NCI-H128 (cell line): ENCODE data around the gene ELL2.
"Not testable (repeated sequence)": the region's sequence is repeated elsewhere in the genome, so short reads cannot be mapped to it uniquely, and the experiment has no call there.

Source experiments
- DNase-seq: peaks from one replicate; lab custom pipeline; 2025; ENCODE audit not compliant: unreplicated experiment; lab: John Stamatoyannopoulos, UW

The ELL2 gene

GRCh38 chr5:95884017-95884325 is 77.7 kb downstream of the ELL2 start:
- DNase-seq, result no peak

DNA sequence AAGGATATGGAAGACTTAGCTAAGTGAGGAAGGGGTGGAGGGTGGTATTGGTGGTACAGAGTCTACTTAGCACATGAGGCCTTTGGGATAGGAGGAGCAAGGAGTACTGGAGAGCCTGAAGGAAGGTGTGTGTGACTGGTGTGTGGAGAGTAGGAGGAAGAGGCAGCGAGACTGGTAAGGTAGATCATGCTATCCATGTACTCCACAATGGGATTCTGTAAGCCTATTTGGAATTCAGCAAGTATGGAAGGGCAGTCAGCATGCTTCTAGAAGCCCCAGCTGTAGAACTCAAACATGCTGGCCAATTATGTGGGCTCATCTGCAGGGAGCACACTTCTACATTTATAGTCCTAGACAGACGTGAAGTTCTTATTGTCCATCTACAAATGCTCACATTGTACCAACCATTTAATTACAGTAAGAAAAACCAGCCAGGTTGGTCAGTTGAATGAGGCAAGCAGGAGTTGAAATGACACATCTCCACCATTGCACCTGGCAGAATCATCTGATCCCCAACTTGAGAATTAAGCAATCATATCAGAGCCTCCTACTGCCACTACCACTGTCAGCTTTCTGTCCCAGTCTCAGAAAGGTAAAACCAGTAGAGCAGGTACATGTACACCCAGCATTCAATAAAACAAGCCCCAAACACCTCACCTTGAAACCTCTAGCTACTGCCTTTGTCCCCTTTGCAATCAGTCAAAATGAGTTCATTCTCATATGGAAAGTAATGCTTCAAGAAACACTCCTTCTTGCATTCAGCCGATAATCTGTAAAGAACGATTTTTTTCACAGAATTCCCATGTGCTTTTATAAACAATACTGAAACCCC is 78.2 kb downstream of the ELL2 start:
- no peak for DNase-seq

- no peak for DNase-seq
Observed at GRCh38 chr5:95881833-95882232, 79.8 kb downstream of the ELL2 start.

DNA sequence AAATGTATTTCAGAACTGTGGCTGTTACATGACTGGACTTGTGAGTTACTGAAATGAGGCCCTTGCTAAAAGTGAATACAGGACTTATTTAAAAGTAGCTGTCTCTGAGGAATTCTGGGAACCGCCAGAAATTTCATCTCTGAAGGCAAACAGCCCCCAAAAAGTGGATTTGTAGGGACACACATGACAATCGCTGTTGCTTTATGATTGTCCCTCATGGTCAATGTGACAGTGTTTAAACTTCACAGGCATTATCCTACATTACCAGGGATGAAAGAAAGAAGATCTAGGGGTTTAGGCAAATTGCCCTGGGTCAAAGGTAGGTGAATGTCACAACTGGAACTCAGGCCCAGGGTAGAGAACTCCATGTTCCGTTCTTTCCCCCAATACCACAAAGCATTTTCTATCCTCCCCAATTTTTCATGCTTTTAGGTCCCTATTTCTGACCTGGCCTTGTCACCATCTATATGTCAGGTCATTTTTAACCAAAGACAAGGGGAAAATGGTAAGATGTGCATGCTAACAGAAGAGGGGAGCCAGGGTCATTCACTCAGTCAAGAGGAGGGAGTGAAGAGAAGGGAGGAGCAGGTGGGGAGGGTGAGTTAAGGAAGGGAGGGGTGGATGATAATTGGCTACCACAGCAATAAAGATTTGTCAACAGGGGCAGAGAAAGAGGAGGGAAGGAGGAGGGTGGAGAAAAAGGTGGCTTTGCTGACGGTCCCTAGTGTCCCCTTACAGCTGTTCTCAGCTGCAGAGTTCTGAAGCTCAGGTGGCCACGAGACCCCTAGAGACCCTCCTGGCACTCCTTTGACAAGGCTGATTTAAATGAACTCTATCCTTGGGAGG is 81.3 kb downstream of the ELL2 start:
- DNase-seq, result no peak

GRCh38 chr5:95879661-95880060 is 82.0 kb downstream of the ELL2 start:
- no peak for DNase-seq

- no peak for DNase-seq
Observed at GRCh38 chr5:95878417-95879323, 83.0 kb downstream of the ELL2 start.

DNA sequence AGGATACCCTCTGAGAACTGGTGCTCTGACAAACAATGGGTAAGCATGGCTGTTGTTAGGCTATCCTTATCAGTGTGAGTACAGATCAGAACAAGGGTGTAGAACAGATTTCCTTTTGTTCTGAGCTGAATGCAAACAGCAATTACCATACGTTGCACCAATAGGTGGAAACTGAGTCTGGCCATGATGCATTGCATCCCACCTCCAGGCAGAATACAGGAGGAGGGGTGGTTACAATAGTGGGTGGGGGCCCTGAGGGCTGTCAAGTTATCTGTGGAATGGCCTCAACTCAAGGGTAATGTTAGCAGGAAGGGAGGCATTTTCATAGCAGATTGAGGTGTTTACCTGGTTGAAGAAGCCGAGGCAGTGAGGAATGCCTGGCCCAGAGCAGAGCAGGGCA is 84.9 kb downstream of the ELL2 start:
- no peak for DNase-seq

DNA sequence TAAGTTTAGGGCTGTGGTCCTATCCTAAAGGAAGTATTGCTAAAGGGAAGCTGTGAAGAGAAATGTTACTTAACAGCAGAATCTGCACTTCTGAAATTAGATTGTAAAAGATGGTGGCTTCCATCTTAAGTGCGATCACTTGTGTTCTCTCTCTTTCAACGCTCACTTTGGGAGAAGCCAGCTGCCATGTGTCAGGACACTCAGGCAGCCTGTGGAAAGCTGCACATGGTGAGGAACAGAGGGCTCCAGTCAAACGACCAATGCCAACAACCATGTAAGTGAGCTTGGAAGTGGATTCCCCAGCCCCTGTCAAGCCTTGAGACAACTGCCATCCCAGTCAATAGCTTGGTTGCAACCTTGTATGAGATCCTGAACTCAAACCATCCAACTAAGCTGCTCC is 87.4 kb downstream of the ELL2 start:
- no peak for DNase-seq

DNA sequence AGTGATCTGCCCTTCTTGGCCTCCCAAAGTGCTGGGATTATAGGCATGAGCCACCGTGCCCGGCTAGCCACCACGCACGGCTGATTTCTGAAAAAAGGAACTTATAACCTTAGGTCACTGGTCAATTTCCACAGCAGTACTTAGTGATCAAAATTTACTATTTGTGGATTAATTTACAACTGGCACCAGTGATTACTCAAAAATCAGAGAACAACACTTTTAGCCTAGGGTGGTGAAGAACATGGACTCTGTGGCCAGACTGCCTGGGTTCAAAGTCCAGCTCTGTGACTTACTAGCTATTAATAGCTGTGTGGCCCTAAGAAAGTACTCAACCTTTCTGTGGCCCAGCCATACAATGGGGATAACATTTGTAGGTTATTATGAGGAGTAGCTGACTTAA is 88.3 kb downstream of the ELL2 start:
- DNase-seq, result no peak

DNA sequence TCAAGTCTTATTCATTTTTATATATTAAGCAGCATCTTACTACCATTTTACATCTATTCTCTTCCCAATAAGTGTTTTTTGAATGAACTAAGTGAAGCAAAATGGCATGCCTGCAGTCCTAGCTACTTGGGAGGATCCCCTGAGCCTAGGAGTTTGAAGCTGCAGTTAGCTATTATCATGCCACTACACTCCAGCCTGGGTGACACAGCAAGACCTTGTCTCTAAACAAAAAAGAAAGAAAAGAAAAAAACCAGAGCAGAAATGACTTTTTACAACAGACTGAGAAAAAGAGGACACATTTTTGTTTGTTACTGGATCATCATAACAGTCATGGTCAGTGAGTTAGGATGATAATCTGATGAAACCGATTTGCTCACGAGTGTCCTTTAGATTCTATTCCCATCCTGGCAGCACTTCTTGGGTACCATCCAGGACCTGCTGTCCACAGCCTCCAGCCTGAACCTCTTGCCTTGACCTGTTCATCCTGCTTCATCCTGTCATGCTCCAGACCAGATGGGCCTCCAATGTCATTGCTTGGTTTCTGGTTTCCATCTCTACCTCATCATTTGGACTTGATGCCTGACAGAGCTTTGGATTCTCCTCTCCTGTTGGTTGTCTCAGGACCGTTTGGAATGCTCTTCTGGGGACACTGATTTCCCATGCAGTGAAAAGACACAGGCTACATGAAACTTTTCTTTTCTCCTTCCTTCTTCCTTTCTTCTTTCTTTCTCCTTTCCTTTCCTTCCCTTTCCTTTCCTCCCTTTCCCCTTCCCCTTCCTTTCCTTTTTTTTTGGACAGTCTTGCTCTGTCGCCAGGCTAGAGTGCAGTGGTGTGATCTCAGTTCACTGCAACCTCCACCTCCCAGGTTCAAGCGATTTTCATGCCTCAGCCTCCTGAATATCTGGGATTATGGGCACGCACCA is 89.0 kb downstream of the ELL2 start:
- no peak for DNase-seq

GRCh38 chr5:95871146-95871806 is 90.4 kb downstream of the ELL2 start:
- no peak for DNase-seq

DNA sequence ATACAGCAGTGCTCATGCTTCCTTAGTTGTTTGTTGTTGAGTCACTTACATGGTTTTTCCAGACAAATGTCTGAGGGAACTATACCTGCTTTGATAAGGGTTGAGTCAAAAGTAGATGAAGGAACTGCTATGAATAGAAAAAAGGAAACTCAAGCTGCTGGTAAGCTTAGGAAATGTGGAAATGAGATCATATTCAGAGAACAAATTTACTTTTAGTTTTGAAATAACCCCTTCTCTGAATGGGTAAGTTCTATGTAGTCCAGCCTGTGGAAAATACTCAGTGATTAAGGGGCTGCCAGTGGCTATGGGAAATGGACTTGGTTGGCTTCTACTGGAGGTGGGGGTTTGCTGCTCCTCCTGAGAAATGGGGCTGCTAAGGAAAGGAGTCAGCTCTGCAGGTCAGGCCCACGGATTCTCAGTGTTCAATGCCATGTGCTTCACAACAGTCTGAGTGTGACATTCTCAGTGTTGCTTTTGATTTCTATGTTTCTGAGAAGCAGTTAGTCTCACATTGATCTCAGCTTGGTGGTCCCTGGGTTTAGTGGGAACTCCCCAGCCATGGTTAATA is 91.5 kb downstream of the ELL2 start:
- DNase-seq, result no peak

GRCh38 chr5:95869173-95869855 is 92.3 kb downstream of the ELL2 start:
- not testable (repeated sequence) for DNase-seq

DNA sequence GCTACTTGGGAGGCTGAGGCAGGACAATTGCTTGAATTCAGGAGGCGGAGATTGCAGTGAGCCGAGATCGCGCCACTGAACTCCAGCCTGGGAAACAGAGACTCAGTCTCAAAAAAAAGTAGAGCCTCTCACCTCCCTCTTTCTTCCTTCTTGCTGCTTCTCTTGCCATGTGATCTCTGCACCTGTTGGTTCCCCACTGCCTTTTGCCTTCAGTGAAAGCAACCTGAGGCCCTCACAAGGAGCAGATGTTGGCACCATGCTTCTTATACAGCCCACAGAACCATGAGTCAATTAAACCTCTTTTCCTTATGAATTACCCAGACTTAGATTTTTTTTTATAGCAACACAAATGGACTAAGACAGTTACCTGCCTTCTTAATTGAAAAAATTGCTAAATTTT is 93.5 kb downstream of the ELL2 start:
- no peak for DNase-seq

- DNase-seq, result no peak
Observed at GRCh38 chr5:95866435-95867040, 95.1 kb downstream of the ELL2 start.

DNA sequence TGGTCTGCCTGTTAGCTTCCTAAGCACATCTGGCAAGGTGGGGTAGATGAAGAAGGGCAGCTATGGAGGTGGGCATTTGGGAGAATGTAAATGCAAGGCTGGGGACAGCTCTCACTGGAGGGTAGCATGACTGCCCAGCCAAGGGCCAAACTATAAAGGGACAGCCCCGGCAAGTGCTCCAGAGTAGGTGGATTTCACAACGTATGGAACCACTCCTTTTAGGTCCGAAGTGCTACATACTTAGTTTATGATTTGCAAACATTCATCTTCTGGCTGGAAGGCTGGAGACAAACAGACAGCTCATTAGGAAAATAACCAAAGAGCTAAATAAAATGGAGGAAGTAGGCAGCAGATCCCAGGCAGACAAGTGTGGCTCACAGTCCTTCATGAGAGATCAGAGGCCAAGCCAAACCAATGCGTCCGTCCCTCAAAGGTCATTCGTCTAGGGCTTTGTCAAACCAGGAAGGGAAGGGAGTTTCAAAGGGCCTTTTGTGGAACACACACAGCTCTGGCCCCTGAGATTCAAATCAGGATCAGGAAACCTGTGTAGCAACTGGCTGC is 96.6 kb downstream of the ELL2 start:
- no peak for DNase-seq

GRCh38 chr5:95864456-95864855 is 97.2 kb downstream of the ELL2 start:
- DNase-seq, result no peak

DNA sequence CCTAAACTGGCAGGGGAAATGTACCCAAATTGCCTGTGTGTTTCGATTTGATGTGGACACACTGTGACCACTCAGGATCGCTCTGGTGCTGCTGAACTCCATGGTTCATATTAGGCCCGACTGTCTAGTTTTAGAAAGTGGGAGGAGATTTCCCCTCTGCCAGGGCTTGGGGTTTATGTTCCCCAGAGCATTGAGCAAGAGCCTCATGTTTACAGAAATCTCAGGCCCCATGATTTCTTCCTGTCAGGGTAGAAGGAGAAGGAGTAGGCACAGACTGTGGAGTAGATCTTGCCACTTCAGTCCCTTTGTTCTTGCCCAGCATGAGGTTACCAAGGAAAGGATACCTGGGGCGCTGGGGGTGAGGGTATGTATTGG is 98.3 kb downstream of the ELL2 start:
- no peak for DNase-seq
